Panc1 (cell line): ENCODE measurements around the gene ARFRP1.

ENCODE experiments used
- CTCF ChIP-seq: fragments of 450-650 bp; IDR thresholded peaks from 2 replicates; pipeline ENCODE4 v1.5.1; 2017; ENCODE audit warnings: mild to moderate bottlenecking
- REST ChIP-seq, 2 experiments: IDR thresholded peaks; 2 replicates each; pipeline ENCODE4 v1.6.1; 2011 to 2012; ENCODE audit warnings: low read depth in 2 of 2, control low read depth in 1 of 2, low read length in 1 of 2, mild to moderate bottlenecking in 1 of 2, moderate library complexity in 1 of 2; ENCODE audit not compliant: insufficient read depth in 1 of 2

- TF ChIP-seq CTCF (no peak), REST (IDR thresholded peaks at IDR 0.05; ENCODE audit: insufficient read depth in 1 of 2, low read depth in 2 of 2, low read length in 1 of 2) (no peak)
Observed at GRCh38 chr20:63660622-63661021, 47.2 kb downstream of the ARFRP1 start.
